Measurements from ENCODE around the gene FGL2.
"Not testable (repeated sequence)": the region's sequence is repeated elsewhere in the genome, so short reads cannot be mapped to it uniquely, and the experiment has no call there.

The FGL2 gene, protein sequence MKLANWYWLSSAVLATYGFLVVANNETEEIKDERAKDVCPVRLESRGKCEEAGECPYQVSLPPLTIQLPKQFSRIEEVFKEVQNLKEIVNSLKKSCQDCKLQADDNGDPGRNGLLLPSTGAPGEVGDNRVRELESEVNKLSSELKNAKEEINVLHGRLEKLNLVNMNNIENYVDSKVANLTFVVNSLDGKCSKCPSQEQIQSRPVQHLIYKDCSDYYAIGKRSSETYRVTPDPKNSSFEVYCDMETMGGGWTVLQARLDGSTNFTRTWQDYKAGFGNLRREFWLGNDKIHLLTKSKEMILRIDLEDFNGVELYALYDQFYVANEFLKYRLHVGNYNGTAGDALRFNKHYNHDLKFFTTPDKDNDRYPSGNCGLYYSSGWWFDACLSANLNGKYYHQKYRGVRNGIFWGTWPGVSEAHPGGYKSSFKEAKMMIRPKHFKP

GRCh38 chr7:77199013-77199966 lies at the start of gene FGL2:
Gene FGL2, minus strand, starts transcription at chr7:77199819. Its CDS starts 26 bp downstream, at chr7:77199793.
- peak; percentile 45 for DNase-seq

- DNase-seq, result no peak
Observed at GRCh38 chr7:77248154-77248553, 48.5 kb upstream of the FGL2 start.

DNA sequence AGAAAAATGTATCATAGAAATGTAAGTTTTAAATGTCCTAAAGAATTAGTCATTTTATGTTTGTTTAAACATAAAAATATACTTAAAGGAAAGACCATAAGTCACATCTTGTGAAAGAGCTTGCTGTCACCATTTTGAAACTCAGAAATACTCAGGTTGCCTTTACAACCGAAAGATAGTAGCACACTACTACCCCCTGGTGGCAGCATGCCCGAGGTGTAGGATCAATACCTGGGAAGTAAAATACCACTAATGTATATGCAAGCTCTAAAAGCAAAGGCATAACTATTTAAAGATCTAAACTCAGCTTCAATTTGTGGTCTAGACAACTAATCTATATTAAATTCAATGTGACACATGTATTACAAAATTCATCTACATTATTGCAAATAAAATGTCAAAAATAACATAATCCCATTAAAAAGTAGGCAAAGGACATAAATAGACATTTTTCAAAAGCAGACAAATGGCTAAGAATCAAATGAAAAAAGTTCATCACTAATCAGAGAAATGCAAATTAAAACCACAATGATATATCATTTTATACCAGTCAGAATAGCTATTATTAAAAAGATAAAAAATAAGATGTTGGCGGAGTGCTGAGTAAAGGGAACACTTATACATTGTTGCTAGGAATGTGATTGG lies 47.7 kb upstream of the FGL2 start:
- DNase-seq, result peak; percentile 92

DNA sequence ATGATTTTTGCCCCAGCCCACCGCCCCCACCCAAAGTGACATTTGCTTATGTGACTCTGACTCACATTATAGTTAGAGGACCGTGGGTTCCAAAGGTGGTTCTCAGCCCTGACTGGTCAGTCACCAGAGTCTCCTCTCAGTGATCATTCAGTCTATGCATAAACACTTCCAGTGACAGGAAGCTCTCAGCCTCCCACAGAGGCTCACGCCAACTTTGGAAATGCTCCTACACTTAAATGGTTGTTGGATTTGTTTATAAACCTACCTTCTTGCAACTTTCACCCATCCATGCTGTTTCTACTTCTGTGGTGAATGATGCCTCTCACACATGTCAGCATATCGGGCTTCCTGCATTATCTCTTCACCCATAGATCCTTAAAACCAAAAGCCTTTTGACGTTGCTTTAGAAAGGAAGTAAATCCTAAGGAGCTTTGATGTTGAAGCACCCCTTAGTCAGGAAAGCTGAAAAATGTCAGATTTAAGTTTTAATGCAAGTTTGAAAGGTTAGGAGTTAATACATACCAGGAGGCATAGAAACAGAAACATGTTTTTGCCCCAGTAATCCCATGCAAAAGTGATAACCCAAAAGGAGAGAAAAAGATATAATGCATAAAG lies 46.5 kb upstream of the FGL2 start:
- no peak for DNase-seq

GRCh38 chr7:77245015-77245755 lies 45.6 kb upstream of the FGL2 start:
- no peak for DNase-seq

- no peak for DNase-seq
Observed at GRCh38 chr7:77244222-77244934, 44.8 kb upstream of the FGL2 start.

DNA sequence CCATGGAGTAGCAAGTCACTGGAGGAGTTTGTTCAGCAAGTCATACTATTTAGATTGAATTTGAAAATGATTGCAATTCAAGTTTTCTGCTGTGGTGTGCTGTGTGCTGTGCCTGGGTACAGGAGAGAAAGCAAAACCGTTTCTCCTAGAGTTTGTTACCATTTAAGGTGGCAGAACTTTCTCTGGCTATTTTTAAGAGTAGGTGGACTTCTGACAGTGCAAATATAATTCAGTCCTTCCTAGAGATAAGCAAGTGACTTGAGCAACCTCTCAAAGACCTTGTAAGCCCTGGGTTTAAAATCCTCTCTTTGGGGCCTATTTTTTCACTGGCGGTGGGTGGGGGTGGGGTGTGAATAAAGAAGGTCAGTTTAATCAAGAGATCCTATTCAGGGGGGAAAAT lies 42.9 kb upstream of the FGL2 start:
- DNase-seq, result no peak

DNA sequence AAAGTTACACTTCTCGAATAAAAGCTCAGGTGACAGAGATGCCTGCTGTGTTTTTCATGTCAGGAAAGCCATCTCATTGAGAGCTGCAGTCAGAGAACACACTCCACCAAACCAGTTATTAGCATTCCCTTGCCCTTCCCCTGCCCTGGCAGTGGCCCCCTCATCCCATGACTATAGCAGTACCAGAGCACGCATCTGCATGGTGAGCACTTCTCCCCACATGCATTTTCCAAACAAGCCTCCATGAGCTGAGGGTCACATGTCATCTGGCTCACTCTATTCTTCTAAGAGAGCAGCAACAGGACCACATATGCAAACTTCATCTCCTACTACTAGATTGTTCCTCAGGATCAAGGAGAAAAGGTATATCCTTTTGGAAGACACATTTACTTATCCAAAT lies 42.4 kb upstream of the FGL2 start:
- no peak for DNase-seq

DNA sequence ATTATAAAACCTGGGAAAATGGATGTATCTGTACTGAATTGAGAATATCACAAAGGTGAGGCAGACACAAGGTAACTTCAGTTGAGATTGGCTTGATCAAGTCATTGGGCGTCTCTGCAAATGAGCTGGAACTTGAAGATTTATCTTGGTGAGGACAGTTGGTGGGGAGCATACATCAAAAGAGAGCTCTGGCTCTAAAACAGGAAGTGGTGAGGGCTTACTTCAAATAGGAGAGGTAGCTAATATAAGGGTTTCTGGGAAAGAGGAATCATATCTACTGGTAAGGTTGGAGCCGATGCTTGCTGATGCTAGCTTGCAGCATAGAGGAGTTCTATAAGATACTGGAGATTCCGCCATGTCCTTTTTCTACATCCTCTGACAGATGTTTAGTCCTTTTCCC lies 39.9 kb upstream of the FGL2 start:
- no peak for DNase-seq

DNA sequence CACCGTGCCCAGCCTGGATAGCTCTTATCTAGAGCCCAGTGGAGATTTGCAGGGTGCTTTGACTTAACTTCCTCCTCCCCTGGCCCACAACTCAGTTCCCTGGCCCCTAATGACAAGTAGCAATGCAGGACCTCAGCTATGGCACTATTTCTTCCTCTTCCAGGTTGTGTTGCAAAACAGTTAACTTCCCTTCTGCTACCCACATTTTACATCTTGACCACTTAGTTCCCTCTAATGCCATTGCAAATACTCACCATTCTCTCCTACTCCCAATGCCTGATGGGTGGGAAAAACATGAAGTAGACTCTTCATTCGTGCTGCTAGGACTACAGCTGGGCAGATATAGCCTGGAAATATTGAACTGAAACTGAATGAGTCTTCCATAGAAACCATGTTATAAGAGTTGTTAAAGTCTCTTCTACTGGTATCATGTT lies 39.1 kb upstream of the FGL2 start:
- no peak for DNase-seq

GRCh38 chr7:77235276-77235675 lies 35.7 kb upstream of the FGL2 start:
- DNase-seq, result no peak

DNA sequence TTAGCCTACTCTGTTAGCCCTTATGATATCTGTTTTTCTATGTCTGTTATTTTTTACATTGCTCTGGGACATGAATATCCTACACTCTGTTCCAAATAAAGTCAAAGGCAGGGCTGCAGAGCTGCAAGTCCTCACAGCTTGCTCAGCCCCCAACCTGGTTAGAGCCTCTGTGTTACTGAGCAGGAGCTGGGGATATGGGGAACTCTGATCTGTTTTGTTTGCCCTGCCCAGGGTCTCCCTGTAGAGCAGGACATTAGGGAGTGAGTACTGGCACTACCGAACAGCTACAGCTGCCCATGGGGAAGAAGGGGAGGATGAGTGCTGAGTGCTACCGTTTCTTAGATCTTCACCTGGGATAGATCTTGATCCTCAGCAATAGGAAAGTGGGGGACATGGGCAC lies 32.8 kb upstream of the FGL2 start:
- DNase-seq, result no peak

DNA sequence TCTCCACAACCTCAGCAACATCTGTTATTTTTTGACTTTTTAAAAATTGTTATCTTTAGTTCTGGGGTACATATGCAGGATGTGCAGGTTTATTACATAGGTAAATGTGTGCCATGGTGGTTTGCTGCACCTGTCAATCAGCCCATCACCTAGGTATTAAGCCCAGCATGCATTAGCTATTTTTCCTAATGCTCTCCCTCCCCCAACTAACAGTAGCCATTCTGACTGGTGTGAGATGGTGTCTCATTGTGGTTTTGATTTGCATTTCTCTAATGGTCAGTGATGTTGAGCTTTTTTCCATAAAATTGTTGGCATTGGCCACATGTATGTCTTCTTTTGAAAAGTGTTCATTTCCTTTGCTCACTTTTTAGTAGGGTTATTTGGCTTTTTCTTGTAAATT lies 29.2 kb upstream of the FGL2 start:
- not testable (repeated sequence) for DNase-seq

DNA sequence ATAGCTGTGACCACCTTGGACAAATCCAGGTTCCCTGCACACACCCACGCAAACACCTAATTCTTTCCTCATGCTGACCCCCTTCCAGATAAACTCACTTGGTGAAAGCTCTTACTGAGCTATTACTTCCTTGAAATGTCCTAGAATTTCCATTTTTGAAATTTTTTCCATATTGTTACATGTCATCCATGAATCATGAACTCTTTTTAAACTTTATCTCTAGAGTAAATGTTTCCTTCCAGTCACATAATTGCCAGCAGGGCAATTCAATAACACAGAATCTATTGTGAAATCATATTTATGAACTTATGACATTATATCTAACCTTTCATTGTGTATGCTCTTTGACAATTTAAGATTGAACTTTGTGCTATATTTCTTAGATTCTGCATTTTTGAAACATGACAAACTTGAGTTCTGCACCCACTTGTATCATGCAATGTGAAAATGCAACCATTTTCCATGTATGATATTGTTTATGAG lies 26.8 kb upstream of the FGL2 start:
- DNase-seq, result no peak

GRCh38 chr7:77223261-77223660 lies 23.6 kb upstream of the FGL2 start:
- no peak for DNase-seq

DNA sequence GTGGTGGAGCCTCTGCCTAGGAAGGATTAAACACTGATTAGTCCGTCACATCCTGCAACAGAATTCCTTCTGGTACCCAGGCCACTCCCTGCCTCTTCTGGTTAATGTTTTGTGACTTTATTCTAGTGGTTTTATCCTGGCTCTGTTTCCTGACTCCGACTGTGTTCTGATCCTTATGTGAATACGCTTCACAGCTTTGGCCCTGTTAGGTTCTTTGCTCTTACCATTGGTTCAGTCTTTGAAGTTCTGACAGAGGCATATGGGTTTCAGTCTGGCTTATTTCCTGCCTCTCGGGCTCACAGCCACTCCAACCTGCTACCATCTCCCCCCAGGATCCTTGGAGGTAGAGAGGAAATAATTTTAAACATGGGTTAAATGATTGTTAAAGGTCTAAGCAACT lies 23.2 kb upstream of the FGL2 start:
- DNase-seq, result no peak

DNA sequence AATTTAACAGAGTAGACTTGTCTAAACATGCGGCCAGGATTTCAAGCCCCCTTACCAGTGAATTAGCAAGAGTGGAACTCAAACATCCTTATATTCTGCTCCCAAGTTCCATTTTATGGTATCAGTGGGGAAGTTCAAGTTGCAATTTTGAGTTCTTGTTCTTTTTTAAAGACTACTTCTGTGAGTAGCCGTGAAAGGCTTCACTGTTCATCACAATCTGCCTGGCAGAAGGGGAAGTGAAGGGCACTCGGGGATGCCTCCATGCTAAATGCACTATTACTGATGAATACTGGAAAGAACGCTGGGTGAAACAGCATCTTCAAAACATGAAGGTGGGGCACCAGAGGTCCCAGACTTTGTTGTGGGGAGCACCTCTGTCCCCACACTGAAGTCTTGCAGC lies 22.4 kb upstream of the FGL2 start:
- DNase-seq, result no peak

- not testable (repeated sequence) for DNase-seq
Observed at GRCh38 chr7:77219701-77220331, 20.2 kb upstream of the FGL2 start.

DNA sequence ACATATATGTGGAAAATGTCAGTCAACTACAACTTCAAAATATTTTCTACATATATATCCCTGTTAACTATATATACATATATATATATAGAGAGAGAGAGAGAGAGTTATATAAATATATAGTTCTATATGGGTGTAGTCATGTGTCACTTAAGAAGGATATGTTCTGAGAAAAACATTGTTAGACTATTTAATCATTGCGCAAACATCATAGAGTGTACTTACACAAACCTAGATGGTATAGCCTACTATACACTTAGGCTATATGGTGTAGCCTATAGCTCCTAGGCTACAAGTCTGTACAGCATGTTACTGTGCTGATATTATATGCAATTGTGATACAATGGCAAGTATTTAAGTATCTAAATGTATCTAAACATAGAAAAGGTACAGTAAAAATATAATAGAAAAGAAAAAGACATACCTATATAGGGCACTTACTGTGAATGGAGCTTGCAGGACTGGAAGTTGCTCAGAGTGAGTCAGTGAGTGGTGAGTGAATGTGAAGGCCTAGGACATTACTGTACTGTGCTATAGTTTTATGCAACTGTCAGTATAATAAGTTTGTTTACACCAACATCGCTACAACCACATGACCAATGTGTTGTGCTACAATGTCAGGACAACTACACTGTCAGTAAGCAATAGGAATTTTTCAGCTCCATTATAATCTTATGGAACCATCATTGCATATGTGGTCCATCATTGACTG lies 18.0 kb upstream of the FGL2 start:
- no peak for DNase-seq

Data from activated CD4-positive, alpha-beta T cell treated with anti-CD3 and anti-CD28 coated beads, Interleukin-2, Interleukin-6, amounts not matched to agents 100 ng/mL and 50 ng/mL, durations not matched to agents 16 hours and 8 hours (primary cell).